Motor neuron (in vitro differentiated cells): Measurements from ENCODE around the gene SERTAD1. TPM values are rescaled to one million over a fixed set of nuclear protein-coding genes. Genes with fewer than 3 reads are reported as not detected.
"Not testable (repeated sequence)": the region's sequence is repeated elsewhere in the genome, so short reads cannot be mapped to it uniquely, and the experiment has no call there.

Experiments used
- ATAC-seq, 8 experiments: fragments of 200-7000 bp; cut with Tn5 transposase; replicated peaks in 6 of 8; 2 replicates each; pipeline ENCODE4 v1.8.0; 2021; ENCODE audit warnings: mild to moderate bottlenecking in 8 of 8, moderate library complexity in 8 of 8
- H3K27ac ChIP-seq, 2 donors: fragments of 250-450 bp; sonication (Bioruptor Pico); 2 replicates each; pipeline ENCODE4 v1.9.0; 2021; ENCODE audit warnings: antibody characterized with exemption in 2 of 2, mild to moderate bottlenecking in 2 of 2, moderate library complexity in 1 of 2
- H3K4me1 ChIP-seq, 2 donors: fragments of 250-450 bp; sonication (Bioruptor Pico); replicated peaks in 1 of 2; 2 replicates each; pipeline ENCODE4 v1.6.1; 2021; ENCODE audit warnings: antibody characterized with exemption in 2 of 2, mild to moderate bottlenecking in 2 of 2, moderate library complexity in 1 of 2
- H3K4me3 ChIP-seq, 5 donors: fragments of 250-450 bp; sonication (Bioruptor Pico); 2 replicates each; pipeline ENCODE4 v1.9.0; 2021; ENCODE audit warnings: antibody characterized with exemption in 5 of 5, mild to moderate bottlenecking in 5 of 5, moderate library complexity in 4 of 5
- WGBS, 10 experiments: fragments of 450-650 bp; shearing (Covaris generic); methylation state at CpG; one replicate each; pipeline ENCODE4 v1.0.0; 2022; 5-methylcytosine and 5-hydroxymethylcytosine counted together
- in situ Hi-C, 9 experiments: fragments of 400-800 bp; cut with MboI; loops; one replicate each; pipeline ENCODE4 v1.15.0; 2021; ENCODE audit warnings: low sequenced_read_pairs in 9 of 9, low pct_unique_long_range_greater_than_20kb in 2 of 9; ENCODE audit not compliant: unreplicated experiment in 9 of 9
- total RNA-seq, 8 experiments: library from RNA; unstranded; fragments of 300-600 nt; gene quantifications; 2 replicates each; pipeline versions ENCODE4 v1.2.3 to v1.2.4, GENCODE V29; 2022

The SERTAD1 gene
- total RNA-seq, 8 experiments from 2014 or later = 2.6 to 14.8 (median 3.5) TPM

GRCh38 chr19:40463587-40464037, 37.8 kb upstream of the SERTAD1 start:
- WGBS, 10 experiments = 14 to 92% (median 78%) methylated on average over 1 to 8 of the region's 12 CpGs; no CpG with 5 or more reads in 2 of the 10 experiments
- ATAC-seq, H3K4me3 ChIP-seq, in situ Hi-C loops, H3K27ac ChIP-seq: not testable (repeated sequence)
- peaks cover 0 to 16% of the 10 kb centered on the region in 2 donors for H3K4me1 ChIP-seq

GRCh38 chr19:40461669-40462221, 36.0 kb upstream of the SERTAD1 start:
- peaks cover 0 to 15% of the 10 kb centered on the region in 2 donors for H3K4me1 ChIP-seq
- no peak overlapping the region for H3K4me3 ChIP-seq
- 58 to 100% (median 80%) methylated on average over 1 to 4 of the region's 7 CpGs; no CpG with 5 or more reads in 2 of the 10 experiments for WGBS, 10 experiments
- no peak for ATAC-seq
- H3K27ac ChIP-seq = no peak overlapping the region
- in situ Hi-C loops = no loop called here

- ATAC-seq = no peak
- WGBS, 10 experiments = 67 to 100% (median 90%) methylated on average over 1 to 2 of the region's 3 CpGs; no CpG with 5 or more reads in 3 of the 10 experiments
- Histone ChIP-seq H3K4me3 (no peak overlapping the region), H3K4me1 (peaks cover 0 to 7% of the 10 kb centered on the region in 2 donors), H3K27ac (no peak overlapping the region)
- in situ Hi-C loops = no loop called here
Observed at GRCh38 chr19:40460185-40460584, 34.4 kb upstream of the SERTAD1 start.

- WGBS, 10 experiments = 93 to 100% (median 100%) methylated on average over 1 to 3 of the region's 3 CpGs; no CpG with 5 or more reads in 6 of the 10 experiments
- in situ Hi-C loops = no loop called here
Observed at GRCh38 chr19:40458597-40458974, 32.8 kb upstream of the SERTAD1 start.

GRCh38 chr19:40457953-40458596, 32.3 kb upstream of the SERTAD1 start:
- H3K4me3 ChIP-seq = no peak overlapping the region
- ATAC-seq = peak in 1 of 8 experiments; percentile 9
- in situ Hi-C loops = no loop called here
- no peak overlapping the region for H3K27ac ChIP-seq
- H3K4me1 ChIP-seq = no peaks in the 10 kb centered on the region
- WGBS, 10 experiments = 96% methylated on average over 5 of the region's 27 CpGs; no CpG with 5 or more reads in 9 of the 10 experiments

More at GRCh38 chr19:40458597-40458974, 32.8 kb upstream of the SERTAD1 start:
- ATAC-seq = no peak
- Histone ChIP-seq H3K4me3 (no peak overlapping the region), H3K4me1 (no peaks in the 10 kb centered on the region), H3K27ac (no peak overlapping the region)

- H3K4me3 ChIP-seq = no peak overlapping the region
- H3K27ac ChIP-seq = no peak overlapping the region
- ATAC-seq = no peak
- in situ Hi-C loops = no loop called here
- WGBS, 10 experiments = 53 to 100% (median 91%) methylated on average over 1 to 4 of the region's 5 CpGs; no CpG with 5 or more reads in 3 of the 10 experiments
- no peaks in the 10 kb centered on the region for H3K4me1 ChIP-seq
Observed at GRCh38 chr19:40457048-40457447, 31.3 kb upstream of the SERTAD1 start.

GRCh38 chr19:40453943-40454342, 28.2 kb upstream of the SERTAD1 start:
- not testable (repeated sequence) for H3K4me1 ChIP-seq, ATAC-seq
- 83 to 100% (median 100%) methylated on average over 1 to 4 of the region's 6 CpGs; no CpG with 5 or more reads in 2 of the 10 experiments for WGBS, 10 experiments

GRCh38 chr19:40453151-40453735, 27.5 kb upstream of the SERTAD1 start:
- WGBS, 10 experiments = 70 to 100% (median 82%) methylated on average over 1 to 4 of the region's 5 CpGs; no CpG with 5 or more reads in 2 of the 10 experiments
- no peaks in the 10 kb centered on the region for H3K4me1 ChIP-seq
- ATAC-seq = no peak
- no peak overlapping the region for H3K27ac ChIP-seq
- H3K4me3 ChIP-seq = no peak overlapping the region
- in situ Hi-C loops = no loop called here

More at GRCh38 chr19:40453943-40454342, 28.2 kb upstream of the SERTAD1 start:
- H3K4me3 ChIP-seq, in situ Hi-C loops, H3K27ac ChIP-seq: not testable (repeated sequence)

GRCh38 chr19:40452016-40452415, 26.2 kb upstream of the SERTAD1 start:
- H3K4me1 ChIP-seq = no peaks in the 10 kb centered on the region
- no peak overlapping the region for H3K4me3 ChIP-seq
- no peak overlapping the region for H3K27ac ChIP-seq
- in situ Hi-C loops = no loop called here
- WGBS, 10 experiments = 48 to 100% (median 76%) methylated on average over 1 to 2 of the region's 5 CpGs; no CpG with 5 or more reads in 4 of the 10 experiments
- peak in 3 of 8 experiments; percentile 16 to 23 (median 20) for ATAC-seq

GRCh38 chr19:40450664-40451063, 24.9 kb upstream of the SERTAD1 start:
- ATAC-seq = no peak
- in situ Hi-C loops = no loop called here
- WGBS, 10 experiments = 85 to 100% (median 100%) methylated on average over 1 to 4 of the region's 4 CpGs; no CpG with 5 or more reads in 3 of the 10 experiments
- Histone ChIP-seq H3K4me3 (no peak overlapping the region), H3K4me1 (peaks cover 5 to 8% of the 10 kb centered on the region in 2 donors), H3K27ac (no peak overlapping the region)

GRCh38 chr19:40449506-40449905, 23.7 kb upstream of the SERTAD1 start:
- no peak for ATAC-seq
- no peak overlapping the region for H3K27ac ChIP-seq
- H3K4me1 ChIP-seq = peaks cover 12 to 15% of the 10 kb centered on the region in 2 donors
- WGBS, 10 experiments = 60 to 100% (median 100%) methylated on average over 1 to 3 of the region's 4 CpGs; no CpG with 5 or more reads in 3 of the 10 experiments
- in situ Hi-C loops = no loop called here
- no peak overlapping the region for H3K4me3 ChIP-seq

- no peak for ATAC-seq
- peaks cover 12 to 21% of the 10 kb centered on the region in 2 donors for H3K4me1 ChIP-seq
- H3K4me3 ChIP-seq = no peak overlapping the region
- peak overlapping the region in 1 of 2 donors; percentile 53 for H3K27ac ChIP-seq
- WGBS, 10 experiments = 50 to 90% (median 78%) methylated on average over 1 to 5 of the region's 8 CpGs; no CpG with 5 or more reads in 6 of the 10 experiments
- in situ Hi-C loops = no loop called here
Observed at GRCh38 chr19:40446263-40446784, 20.5 kb upstream of the SERTAD1 start.

GRCh38 chr19:40445780-40446262, 20.0 kb upstream of the SERTAD1 start:
- peak overlapping the region in 1 of 2 donors; percentile 53 for H3K27ac ChIP-seq
- in situ Hi-C loops = no loop called here
- 0 to 77% (median 47%) methylated on average over 1 to 7 of the region's 9 CpGs; no CpG with 5 or more reads in 2 of the 10 experiments for WGBS, 10 experiments
- peak in 2 of 8 experiments; percentile 2 to 4 for ATAC-seq
- peaks cover 12 to 21% of the 10 kb centered on the region in 2 donors for H3K4me1 ChIP-seq
- no peak overlapping the region for H3K4me3 ChIP-seq
